Measurements from ENCODE around the gene GMPR. TPM values are rescaled to one million over a fixed set of nuclear protein-coding genes. Genes with fewer than 3 reads are reported as not detected.

GMPR gene
- total RNA-seq, 1 experiment from 2014 or later = 2.9 TPM

DNA sequence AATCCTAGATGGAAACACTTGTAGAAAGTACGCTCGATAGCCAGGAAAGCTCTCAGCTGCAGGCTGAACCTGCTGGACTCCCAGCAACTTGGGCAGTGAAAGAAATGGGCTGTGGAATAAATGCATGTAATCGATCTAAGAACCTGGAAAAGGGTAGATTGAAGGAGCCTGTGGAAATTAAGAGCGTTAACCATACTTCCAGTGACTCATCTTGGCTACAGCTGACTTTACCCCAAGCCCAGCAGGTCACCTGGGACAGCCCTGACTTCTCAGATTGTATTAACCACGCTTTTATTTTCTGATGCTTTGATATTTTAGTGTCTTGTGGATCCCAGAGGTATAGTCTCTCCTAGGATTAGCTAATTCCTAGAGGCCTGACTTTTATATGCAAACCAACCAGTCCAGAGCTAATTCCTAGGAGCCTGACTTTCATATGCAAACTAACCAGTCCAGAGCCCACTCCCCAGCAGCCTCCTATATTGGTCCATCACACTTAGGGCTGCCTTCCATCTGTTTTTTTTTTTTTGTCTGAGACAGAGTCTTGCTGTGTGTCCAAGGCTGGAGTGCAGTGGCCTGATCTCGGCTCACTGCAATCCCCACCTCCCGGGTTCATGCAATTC, 86.3 kb downstream of the GMPR start:
- peak; percentile 34 for DNase-seq (ENCODE audit: low read depth)

DNA sequence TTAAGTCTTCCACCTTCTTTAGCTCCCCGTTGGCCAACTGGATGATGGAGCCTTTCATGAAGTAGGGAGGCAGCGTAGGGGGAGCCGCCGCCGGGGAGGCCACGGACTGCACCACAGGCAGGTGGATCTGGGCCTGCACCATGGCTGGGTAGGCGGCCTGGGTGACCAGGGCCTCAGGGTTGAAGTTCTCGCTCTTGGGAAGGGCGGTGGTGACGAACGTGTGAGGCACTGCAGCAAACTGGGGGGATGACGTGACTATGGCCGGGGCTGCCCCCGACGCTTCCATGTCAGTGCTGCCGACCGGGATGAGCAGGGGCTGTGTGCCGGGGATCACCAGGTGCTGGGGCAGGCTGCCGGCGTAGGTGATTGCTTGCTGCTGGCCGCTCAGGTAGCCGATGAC, 88.1 kb downstream of the GMPR start:
- DNase-seq (ENCODE audit: low read depth) = no peak

DNA sequence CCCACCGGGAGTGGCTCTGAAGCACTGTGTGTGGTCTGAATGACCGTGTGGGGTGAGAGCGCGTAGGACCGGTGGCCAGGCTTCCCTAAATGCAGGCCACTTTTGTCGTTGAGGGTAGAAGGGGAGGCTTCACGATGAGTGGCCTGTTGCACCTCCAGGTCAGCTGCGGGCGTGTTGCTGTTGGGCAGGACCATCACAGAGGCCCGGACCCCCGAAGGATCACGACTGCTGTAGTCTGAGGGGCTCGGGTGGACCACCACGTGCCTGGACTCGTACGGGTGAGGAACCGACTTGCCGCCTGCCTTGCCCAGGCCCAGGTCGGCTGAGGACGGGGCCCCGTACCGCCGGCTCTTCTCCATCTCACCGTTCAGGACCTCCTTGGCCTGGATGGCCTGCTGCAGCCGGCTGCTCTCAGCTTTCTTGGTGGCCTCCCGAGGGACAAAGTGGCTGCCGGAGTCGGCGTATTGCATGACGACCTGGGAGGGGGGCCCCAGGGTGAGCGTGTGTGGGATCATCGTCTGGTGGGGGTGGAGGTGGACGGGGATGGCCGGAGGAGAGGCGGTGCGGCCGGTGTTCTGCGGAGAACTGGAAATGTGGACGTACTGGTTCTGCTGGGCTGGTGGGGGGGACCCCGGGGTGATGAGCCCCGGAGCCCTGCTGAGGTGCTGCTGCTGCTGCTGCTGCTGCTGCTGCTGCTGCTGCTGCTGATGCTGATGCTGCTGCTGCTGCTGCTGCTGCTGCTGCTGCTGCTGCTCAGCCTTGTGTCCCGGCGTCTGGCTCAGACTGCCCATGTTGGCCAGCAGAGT, 88.8 kb downstream of the GMPR start:
- no peak for DNase-seq (ENCODE audit: low read depth)

DNA sequence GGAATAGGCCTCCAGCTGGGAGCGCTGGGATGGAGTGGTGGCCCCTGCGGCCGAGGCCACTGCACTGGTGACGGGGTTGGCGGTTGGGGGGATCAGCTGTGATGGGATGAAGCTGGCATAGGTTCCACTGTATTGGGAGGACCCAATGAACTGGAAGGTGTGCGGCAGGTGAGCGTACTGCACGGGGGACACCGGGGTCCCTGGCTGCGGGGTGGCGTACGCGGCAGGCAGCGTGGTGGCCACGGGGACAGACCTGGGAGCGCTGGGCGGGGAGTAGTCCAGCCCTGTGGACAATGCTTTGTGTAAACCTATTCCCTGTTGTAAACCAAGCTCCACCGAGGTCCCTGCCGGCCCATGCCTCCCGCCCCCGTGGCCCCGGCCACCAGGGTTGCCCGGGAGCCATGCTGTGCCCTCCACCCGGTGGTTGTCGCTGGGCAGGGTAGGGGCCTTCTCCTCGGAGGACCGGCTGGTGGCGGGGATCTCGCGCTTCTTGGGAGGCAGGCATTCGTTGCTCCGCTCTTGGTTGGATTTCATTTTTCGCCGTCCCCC, 89.5 kb downstream of the GMPR start:
- DNase-seq (ENCODE audit: low read depth) = no peak

DNA sequence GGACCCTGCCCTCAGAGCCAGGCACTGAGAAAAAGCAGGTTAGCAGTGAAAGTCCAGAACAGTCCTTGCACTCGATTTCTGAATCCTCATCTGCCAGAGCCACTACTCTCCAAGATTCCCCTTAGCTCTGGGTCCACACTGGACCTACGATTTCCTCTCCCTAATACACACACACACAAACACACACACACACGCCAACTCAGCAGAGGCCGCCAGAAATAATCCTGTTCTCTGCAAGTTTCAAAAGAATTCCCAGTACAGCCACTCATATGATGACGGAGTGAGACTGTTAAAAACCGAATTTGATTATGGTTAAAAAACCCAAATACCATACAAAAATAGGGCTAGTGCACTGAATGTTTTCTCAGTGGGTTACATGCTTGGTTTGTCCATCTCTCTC, 90.8 kb downstream of the GMPR start:
- DNase-seq (ENCODE audit: low read depth) = no peak

DNA sequence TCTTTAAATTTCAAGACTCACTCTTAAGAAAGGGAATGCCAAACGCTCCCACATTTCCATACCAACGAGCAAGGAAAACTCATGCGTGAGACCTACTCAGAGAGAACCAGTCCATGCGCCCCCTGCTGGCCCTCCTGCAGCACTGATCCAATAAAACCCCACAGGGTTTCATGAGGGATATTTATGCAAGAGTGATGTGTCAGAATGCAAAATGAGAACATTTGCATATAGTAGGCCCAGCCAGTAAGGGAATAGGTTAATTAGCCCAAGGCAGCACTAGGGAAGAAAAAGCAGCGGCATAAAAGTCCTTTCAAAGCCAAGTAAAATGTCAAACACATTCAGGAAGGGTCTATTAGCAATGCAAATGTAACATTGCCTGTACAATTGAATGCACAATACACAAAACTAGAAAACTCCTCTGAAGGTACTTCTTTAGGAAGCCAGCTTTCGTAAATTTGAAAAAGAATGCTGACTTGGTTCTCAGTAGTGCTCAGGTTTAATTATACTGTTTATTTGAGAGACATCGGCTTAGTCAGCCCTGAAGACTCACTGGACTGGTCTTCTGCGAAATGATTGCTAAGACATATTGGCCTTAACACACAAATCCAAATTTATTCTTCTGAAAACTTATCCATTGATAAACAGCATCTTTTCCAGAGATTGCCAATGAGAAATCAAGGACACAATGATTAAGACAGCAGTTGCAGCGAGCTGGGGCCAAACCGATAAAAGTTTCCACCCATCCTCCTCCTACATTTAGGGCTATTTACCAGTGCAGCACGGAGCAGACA, 93.2 kb downstream of the GMPR start:
- peak; percentile 69 for DNase-seq (ENCODE audit: low read depth)

DNA sequence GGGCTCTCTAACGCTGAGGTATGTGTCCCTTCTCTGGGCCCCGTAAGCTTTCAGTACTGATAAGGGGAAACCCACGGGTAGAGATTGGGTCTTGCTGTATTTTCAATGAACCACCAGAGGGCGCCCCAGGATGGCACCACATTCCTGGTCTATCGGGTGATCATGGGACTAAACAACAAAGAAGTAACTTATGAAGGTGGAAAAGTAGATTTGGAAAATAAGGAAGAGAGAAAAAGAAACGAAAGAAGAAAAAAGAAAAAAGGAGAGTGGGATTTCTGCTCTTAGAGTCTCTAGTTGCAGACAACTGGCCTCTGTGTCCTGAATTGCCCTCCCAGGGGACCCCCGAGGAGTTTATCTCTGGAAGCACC, 93.8 kb downstream of the GMPR start:
- DNase-seq (ENCODE audit: low read depth) = peak; percentile 66

DNA sequence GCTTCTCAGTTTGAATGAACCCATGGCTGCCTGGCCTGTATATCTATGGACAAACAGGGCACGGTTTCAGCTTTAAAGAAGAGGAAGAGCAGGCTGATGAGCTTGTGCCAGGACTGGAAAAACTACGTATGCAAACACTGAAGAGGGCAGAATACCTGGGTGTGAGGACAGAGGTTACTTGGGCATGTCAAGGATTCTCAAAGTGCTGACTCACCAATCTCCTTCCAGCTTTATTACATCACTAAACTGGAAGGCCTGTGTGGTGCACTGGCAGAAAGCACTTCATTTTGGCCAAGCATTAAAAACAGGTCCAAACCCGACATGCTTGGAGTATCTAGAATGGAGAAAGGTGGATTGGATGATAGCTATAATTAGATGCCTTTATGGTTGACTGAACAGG, 95.2 kb downstream of the GMPR start:
- DNase-seq (ENCODE audit: low read depth) = peak; percentile 58

DNA sequence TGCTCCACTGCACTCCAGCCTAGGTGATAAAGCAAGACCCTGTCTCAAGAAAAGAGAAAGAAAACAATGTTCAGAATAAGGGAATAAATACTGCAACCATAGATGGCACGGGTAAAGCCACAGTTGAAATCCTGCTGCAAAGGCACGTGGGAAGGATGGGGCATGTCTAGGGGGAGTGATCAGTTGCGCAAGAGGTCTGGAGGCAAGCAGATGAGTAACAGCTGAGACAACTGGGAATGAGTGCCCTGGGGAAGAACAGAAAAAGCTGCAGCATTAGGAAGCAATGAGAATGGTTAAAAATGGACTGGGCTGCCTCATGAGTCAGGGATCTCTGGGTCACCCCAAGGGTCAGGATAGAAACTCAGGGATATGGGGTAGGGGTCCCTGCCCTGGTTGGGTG, 96.3 kb downstream of the GMPR start:
- DNase-seq (ENCODE audit: low read depth) = peak; percentile 87

DNA sequence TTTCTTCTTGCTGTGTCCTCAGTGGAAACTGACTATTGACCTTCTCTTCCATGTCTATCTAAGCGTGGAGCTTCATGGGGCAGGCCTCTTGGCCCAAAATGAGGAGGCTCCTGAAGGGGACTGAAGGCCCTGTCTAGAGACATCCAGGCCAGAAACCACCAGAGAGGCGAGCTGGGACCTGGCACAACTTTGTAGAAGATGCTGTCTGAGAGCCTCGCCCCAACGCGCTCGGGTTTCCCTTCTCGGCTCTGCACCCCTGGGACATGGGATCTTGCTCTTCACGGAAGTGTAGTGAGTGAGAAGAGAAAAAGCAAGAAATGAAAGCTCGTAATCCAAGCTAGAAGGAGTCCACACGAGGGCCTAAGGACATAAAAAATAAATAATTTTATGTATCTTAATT, 96.8 kb downstream of the GMPR start:
- DNase-seq (ENCODE audit: low read depth) = no peak

DNA sequence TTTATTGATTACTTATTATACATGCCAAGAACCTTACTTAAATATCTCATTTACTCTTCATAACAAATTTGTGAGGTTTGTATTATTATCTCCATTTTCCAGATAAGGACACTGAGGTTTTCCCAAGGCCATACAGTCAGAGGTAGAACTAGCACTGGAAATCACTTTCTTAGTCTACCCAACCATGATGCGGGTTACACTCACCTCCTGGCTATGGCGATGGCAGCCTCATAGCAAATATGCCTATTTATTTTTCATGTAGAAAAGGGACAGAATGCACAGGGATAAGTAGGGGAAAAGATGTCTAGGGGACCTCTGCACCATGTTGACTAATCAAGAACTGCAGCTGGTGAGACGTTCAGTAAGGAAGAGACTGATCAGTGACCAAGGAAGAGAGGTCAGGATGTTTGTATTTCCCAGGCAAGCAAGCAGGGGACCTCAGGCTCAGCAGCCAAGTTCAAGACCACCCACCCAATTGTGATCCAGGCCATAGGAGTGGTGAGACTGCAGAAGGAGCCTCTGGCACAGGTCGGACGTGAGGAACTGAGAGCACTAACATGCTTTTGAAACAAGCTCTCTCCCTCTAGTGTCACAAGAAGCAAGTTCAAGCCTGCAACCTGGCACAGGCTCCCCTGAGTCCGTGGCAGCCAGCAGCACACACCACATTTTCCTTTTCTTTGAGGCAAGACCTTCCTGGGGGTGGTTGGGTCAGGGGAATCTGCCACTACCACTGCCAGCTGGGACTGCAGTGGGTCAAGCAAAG, 97.8 kb downstream of the GMPR start:
- DNase-seq (ENCODE audit: low read depth) = no peak

DNA sequence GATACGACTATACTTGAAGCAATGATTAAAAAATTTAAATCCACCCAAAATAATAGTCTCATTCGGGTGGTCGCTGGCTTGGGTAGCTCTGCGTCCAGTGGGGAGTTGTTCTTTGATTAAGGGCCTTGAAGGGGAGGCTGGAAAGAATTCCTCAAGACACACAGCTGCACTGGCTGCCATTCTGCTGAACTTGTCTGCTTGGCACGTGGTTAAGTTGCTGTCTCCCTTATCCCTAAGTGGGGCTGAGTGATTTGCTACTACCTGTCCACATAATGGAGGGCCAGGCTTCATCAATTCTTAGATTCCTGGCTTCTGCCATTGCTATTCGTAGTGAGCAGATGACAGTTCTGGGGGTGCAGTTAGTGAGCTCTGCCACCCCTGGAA, 98.5 kb downstream of the GMPR start:
- DNase-seq (ENCODE audit: low read depth) = no peak

DNA sequence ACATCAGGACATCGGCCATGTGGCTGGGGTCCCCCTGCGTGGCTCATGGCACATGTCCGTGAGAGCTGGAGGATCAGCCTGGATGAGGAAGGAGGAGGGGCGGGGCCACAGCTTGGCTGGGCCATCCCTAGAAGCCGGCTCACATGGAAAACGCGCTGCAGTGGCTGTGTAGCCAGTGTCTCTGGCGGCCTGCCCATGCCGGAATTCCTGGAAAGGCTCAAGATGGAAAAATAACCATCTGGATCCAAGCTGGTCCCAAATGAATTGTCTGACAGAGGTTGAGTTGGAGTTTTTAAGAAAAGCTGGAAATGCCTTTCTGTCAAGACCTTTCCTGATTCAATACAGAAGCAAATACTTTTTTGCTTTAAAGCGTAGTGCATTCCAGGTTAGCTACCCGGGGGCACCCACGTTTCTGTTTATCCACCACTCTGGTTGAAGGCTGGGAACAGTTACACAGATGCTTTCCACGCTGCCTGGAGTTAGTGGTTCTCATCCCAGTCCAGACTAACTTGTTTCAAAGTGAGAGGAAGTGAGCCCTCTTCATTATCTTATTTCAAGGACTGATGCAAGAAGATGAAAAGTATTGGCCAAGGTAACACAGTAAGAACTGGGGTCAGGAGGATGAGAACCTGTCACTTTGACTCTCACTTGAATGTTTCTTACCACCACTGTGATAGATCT, 99.0 kb downstream of the GMPR start:
- no peak for DNase-seq (ENCODE audit: low read depth)

DNA sequence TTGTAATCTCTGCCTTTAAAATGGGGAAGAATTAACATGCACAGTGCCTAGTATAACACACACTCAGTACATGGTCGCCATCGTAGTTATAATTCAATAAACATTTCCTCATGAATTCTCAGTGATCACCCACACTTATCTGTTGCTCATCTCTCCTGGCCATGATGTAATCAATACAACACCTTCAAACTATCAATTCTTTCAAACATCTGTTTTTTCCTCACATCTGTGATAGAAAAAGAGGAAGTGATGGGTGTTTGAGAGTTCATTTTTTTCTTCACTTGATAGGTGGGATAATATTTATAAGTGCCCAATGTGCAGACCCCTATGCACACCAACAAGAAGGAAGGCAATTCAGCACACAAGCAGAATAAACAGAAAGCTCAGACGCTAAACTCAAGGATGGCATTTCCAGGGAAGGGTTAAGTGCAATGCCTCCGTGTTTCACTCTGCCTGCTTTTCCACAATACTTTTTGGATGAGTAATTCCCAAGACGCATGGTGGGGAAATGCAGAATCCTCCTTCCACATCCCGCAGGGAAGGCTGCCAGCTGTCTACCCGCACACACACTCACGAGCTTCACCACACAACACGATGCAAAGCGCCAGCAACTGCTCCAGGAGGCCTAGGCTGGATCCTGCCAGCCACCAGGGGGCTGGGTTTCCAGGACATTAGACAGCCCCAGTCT, 100.3 kb downstream of the GMPR start:
- DNase-seq (ENCODE audit: low read depth) = peak; percentile 98

DNA sequence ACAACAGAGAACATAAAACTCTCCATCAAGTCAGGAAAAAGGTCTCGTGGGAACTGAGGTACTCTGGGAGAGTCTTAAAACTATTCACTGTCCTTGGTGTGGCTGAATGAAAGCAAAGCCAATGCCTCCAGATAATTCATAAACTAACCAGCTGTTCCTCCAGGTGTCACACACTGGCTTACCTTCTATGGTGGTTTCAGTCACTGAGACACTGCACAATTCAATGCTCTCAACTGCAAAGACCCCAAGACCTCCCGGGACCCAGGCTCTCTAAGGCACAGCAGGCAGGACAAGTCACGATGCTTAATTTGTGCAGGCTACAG, 100.8 kb downstream of the GMPR start:
- no peak for DNase-seq (ENCODE audit: low read depth)

DNA sequence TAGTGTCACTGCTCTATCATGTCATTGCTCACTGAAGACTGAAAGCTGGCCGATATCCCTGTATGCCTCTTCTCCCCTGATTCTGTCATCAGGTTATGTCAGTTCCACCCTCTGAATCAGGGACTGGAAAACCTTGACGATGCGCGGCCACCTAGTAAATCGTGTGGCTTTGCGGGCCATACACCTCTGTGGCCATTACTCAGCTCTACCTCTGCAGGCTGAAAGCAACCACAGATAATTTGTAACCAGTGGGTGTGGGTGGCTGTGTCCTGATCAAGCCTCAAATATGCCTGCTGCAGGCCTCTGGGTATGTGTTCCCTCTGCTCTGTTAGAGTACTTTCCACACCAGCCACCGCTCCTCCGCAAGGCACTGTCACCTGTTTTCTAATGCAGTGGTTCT, 105.2 kb downstream of the GMPR start:
- no peak for DNase-seq (ENCODE audit: low read depth)

DNA sequence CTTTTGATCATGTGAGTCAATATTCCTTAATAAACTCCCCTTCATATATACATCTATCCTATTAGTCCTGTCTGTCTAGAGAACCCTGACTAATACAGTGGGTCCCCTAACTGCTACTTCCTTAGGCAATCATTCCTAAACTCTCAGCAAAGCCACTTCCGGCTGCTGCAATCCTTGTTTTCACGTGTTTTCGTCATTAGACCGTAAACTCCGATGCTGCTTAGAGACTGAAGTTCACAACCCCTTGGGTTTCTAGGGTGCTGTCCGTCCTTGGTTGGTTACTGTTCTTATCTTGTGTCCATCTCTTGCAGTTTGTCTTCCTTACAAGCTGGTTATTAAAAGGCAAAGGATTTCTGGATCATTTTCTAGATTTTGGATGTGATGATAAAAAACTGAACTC, 106.4 kb downstream of the GMPR start:
- DNase-seq (ENCODE audit: low read depth) = no peak

All from HT1080 (cell line).